ENCODE results near the gene RPS25.
"Not testable (repeated sequence)": the region's sequence is repeated elsewhere in the genome, so short reads cannot be mapped to it uniquely, and the experiment has no call there.

Gene RPS25

GRCh38 chr11:119047205-119047604 is 29.1 kb upstream of the RPS25 start:
- TF ChIP-seq ZFX (IDR thresholded peaks at IDR 0.05) (no peak), CTCF (conservative IDR thresholded peaks at IDR 0.05) (no peak)

GRCh38 chr11:119046489-119046888 is 28.3 kb upstream of the RPS25 start:
- no peak overlapping the region for H3K27ac ChIP-seq

More at GRCh38 chr11:119047205-119047604, 29.1 kb upstream of the RPS25 start:
- H3K27ac ChIP-seq = no peak overlapping the region

GRCh38 chr11:119044708-119045107 is 26.6 kb upstream of the RPS25 start:
- H3K27ac ChIP-seq = no peak overlapping the region

More at GRCh38 chr11:119046489-119046888, 28.3 kb upstream of the RPS25 start:
- TF ChIP-seq CTCF (conservative IDR thresholded peaks at IDR 0.05) (no peak), ZFX (IDR thresholded peaks at IDR 0.05) (no peak)

GRCh38 chr11:119042927-119043326 is 24.8 kb upstream of the RPS25 start:
- no peak for TF ChIP-seq ZFX (IDR thresholded peaks at IDR 0.05)
- TF ChIP-seq CTCF (conservative IDR thresholded peaks at IDR 0.05) = no peak
- H3K27ac ChIP-seq = no peak overlapping the region

More at GRCh38 chr11:119044708-119045107, 26.6 kb upstream of the RPS25 start:
- TF ChIP-seq ZFX (IDR thresholded peaks at IDR 0.05) (no peak), CTCF (conservative IDR thresholded peaks at IDR 0.05) (no peak)

GRCh38 chr11:119041821-119042514 is 23.8 kb upstream of the RPS25 start:
- H3K27ac ChIP-seq = no peak overlapping the region
- TF ChIP-seq ZFX (IDR thresholded peaks at IDR 0.05) (no peak), CTCF (conservative IDR thresholded peaks at IDR 0.05) (no peak)

GRCh38 chr11:119039471-119039870 is 21.3 kb upstream of the RPS25 start:
- not testable (repeated sequence) for H3K27ac ChIP-seq

GRCh38 chr11:119038884-119039283 is 20.7 kb upstream of the RPS25 start:
- TF ChIP-seq CTCF (conservative IDR thresholded peaks at IDR 0.05) (no peak), ZFX (IDR thresholded peaks at IDR 0.05) (no peak)
- no peak overlapping the region for H3K27ac ChIP-seq

GRCh38 chr11:119034813-119035212 is 16.7 kb upstream of the RPS25 start:
- no peak for TF ChIP-seq CTCF (conservative IDR thresholded peaks at IDR 0.05)
- no peak for TF ChIP-seq ZFX (IDR thresholded peaks at IDR 0.05)
- H3K27ac ChIP-seq = no peak overlapping the region

- not testable (repeated sequence) for H3K27ac ChIP-seq
These were observed 15.3 kb upstream of the RPS25 start for GRCh38 chr11:119033421-119033820.

All from C4-2B (cell line).